Stimulated activated naive CD4-positive, alpha-beta T cell treated with Interleukin-2 at 50 U/mL for 16 hours (primary cell): ENCODE measurements around the gene OR52E2.

Experiments
- DNase-seq: peaks from one replicate; lab custom pipeline; 2025; lab: John Stamatoyannopoulos, UW

Gene OR52E2

GRCh38 chr11:5011254-5011653 lies 48.2 kb downstream of the OR52E2 start:
- no peak for DNase-seq
